Stimulated activated CD4-positive, alpha-beta T cell treated with anti-CD3 and anti-CD28 coated beads, TNF-alpha, amount 100 ng/mL, for 48 hours (primary cell): ENCODE results near the gene MNX1.
A peak's percentile ranks its signal among the peaks of the same experiment; 100 is the strongest.

Experiments
- DNase-seq, 3 donors: peaks; one replicate each; pipeline ENCODE4 v3.0.0-alpha.2; 2020; ENCODE audit warnings: low read depth in 3 of 3

The MNX1 gene

GRCh38 chr7:157032644-157033482 lies 22.4 kb upstream of the MNX1 start:
- DNase-seq: no peak

- no peak for DNase-seq
These were observed 21.7 kb upstream of the MNX1 start for GRCh38 chr7:157032128-157032527.

- DNase-seq: no peak
These were observed 17.9 kb upstream of the MNX1 start for GRCh38 chr7:157028199-157028903.

GRCh38 chr7:157027568-157028198 lies 17.2 kb upstream of the MNX1 start:
- DNase-seq: no peak

GRCh38 chr7:157024716-157025115 lies 14.3 kb upstream of the MNX1 start:
- no peak for DNase-seq

- no peak for DNase-seq
These were observed 13.1 kb upstream of the MNX1 start for GRCh38 chr7:157023589-157023905.

GRCh38 chr7:157022681-157023588 lies 12.5 kb upstream of the MNX1 start:
- no peak for DNase-seq

- DNase-seq: no peak
These were observed 11.6 kb upstream of the MNX1 start for GRCh38 chr7:157021871-157022680.

GRCh38 chr7:157021071-157021870 lies 10.8 kb upstream of the MNX1 start:
- no peak for DNase-seq

GRCh38 chr7:157020514-157021070 lies 10.1 kb upstream of the MNX1 start:
- no peak for DNase-seq

GRCh38 chr7:157019718-157020451 lies 9.4 kb upstream of the MNX1 start:
- no peak for DNase-seq

- no peak for DNase-seq
These were observed 8.6 kb upstream of the MNX1 start for GRCh38 chr7:157018997-157019608.

GRCh38 chr7:157018328-157018996 lies 8.0 kb upstream of the MNX1 start:
- no peak for DNase-seq

GRCh38 chr7:157017603-157018327 lies 7.3 kb upstream of the MNX1 start:
- no peak for DNase-seq

GRCh38 chr7:157017149-157017548 lies 6.7 kb upstream of the MNX1 start:
- no peak for DNase-seq

- peak in 1 of 3 donors; percentile 22 for DNase-seq
These were observed 6.0 kb upstream of the MNX1 start for GRCh38 chr7:157016352-157017041.

- DNase-seq: no peak
These were observed 5.5 kb upstream of the MNX1 start for GRCh38 chr7:157016024-157016351.
